PFSK-1 (cell line): ENCODE results near the gene PPOX.

ENCODE experiments used
- FOXP2 ChIP-seq: optimal IDR thresholded peaks from 2 replicates; pipeline ENCODE3; 2011; ENCODE audit warnings: borderline replicate concordance, control low read depth, inconsistent platforms; ENCODE audit not compliant: insufficient read depth; ENCODE audit errors: extremely low read length, extremely low read depth
- POLR2AphosphoS5 ChIP-seq: IDR thresholded peaks from 2 replicates; pipeline ENCODE4 v1.6.1; 2012; ENCODE audit warnings: low read depth, mild to moderate bottlenecking, control low read depth, low read length, moderate library complexity
- REST ChIP-seq, 2 experiments: IDR thresholded peaks; 2 replicates each; pipeline versions ENCODE4 v1.6.1 to v1.8.0; 2011 to 2012; ENCODE audit warnings: low read depth in 2 of 2, low read length in 2 of 2, control low read depth in 1 of 2, inconsistent platforms in 1 of 2, mild to moderate bottlenecking in 1 of 2, moderate library complexity in 1 of 2; ENCODE audit not compliant: insufficient read depth in 1 of 2
- SIN3A ChIP-seq: IDR thresholded peaks from 2 replicates; pipeline ENCODE4 v1.6.1; 2012; ENCODE audit warnings: mild to moderate bottlenecking, low read length, moderate library complexity, borderline replicate concordance; ENCODE audit not compliant: insufficient read depth
- TAF1 ChIP-seq: IDR thresholded peaks from 2 replicates; pipeline ENCODE4 v1.6.1; 2012; ENCODE audit warnings: low read length, control low read depth, borderline replicate concordance; ENCODE audit not compliant: insufficient read depth

PPOX gene

GRCh38 chr1:161122967-161123366 lies 43.3 kb upstream of the PPOX start:
- TF ChIP-seq FOXP2 (no peak), REST (IDR thresholded peaks at IDR 0.05; ENCODE audit: insufficient read depth in 1 of 2, low read depth in 2 of 2, low read length in 2 of 2) (no peak), TAF1 (no peak), POLR2AphosphoS5 (no peak), SIN3A (no peak)

- no peak for TF ChIP-seq SIN3A
- TF ChIP-seq FOXP2: no peak
- no peak for TF ChIP-seq REST (IDR thresholded peaks at IDR 0.05; ENCODE audit: insufficient read depth in 1 of 2, low read depth in 2 of 2, low read length in 2 of 2)
- TF ChIP-seq POLR2AphosphoS5: no peak
- TF ChIP-seq TAF1: no peak
These were observed 38.6 kb upstream of the PPOX start for GRCh38 chr1:161127649-161128048.

- TF ChIP-seq FOXP2 (no peak), REST (IDR thresholded peaks at IDR 0.05; ENCODE audit: insufficient read depth in 1 of 2, low read depth in 2 of 2, low read length in 2 of 2) (no peak), TAF1 (no peak), SIN3A (no peak), POLR2AphosphoS5 (no peak)
These were observed 37.4 kb upstream of the PPOX start for GRCh38 chr1:161128591-161129420.

- TF ChIP-seq SIN3A: no peak
- no peak for TF ChIP-seq POLR2AphosphoS5
- no peak for TF ChIP-seq REST (IDR thresholded peaks at IDR 0.05; ENCODE audit: insufficient read depth in 1 of 2, low read depth in 2 of 2, low read length in 2 of 2)
- TF ChIP-seq TAF1: no peak
- TF ChIP-seq FOXP2: no peak
These were observed 36.0 kb upstream of the PPOX start for GRCh38 chr1:161130266-161130665.
